GM12878 (cell line): ENCODE measurements around the gene PLA2G6. TPM values are rescaled to one million over a fixed set of nuclear protein-coding genes. Genes with fewer than 3 reads are reported as not detected.

Experiments
- ATAC-seq: fragments of 200-7000 bp; cut with Tn5 transposase; 3 replicates; pipeline ENCODE4 v1.9.1; 2020; ENCODE audit warnings: mild to moderate bottlenecking, moderate library complexity
- BruUV-seq: library from RNA; stranded (reverse); fragments of 400-500 nt; replicated peaks from 2 replicates; lab custom pipeline; 2021; lab: Mats Ljungman, UMichigan
- CTCF ChIA-PET: fragments of 300-600 bp; sonication (Branson Sonifier 250); formaldehyde crosslinking; extraction: SDS; loops from one replicate; lab custom pipeline; 2021; ENCODE audit warnings: inconsistent platforms; lab: Yijun Ruan, JAX
- POLR2A ChIA-PET: fragments of 350-600 bp; formaldehyde crosslinking; extraction: SDS; loops from one replicate; lab custom pipeline; 2021; ENCODE audit warnings: inconsistent platforms; lab: Charles Lee
- RAD21 ChIA-PET: fragments of 300-600 bp; sonication (Branson Sonifier 250); formaldehyde crosslinking; loops from one replicate; lab custom pipeline; 2023; ENCODE audit warnings: antibody characterized with exemption; ENCODE audit not compliant: unreplicated experiment; lab: Charles Lee
- SMC1A ChIA-PET: fragments of 300-600 bp; sonication (Branson Sonifier 250); formaldehyde crosslinking; loops from one replicate; lab custom pipeline; 2023; ENCODE audit not compliant: unreplicated experiment, uncharacterized antibody; lab: Charles Lee
- DNase-seq: peaks from one replicate; pipeline ENCODE4 v3.0.0-alpha.2; 2011; ENCODE audit warnings: low read depth, low spot score
- FAIRE-seq: peaks from 3 replicates; lab custom pipeline; 2011; peaks lifted over from hg19 to GRCh38; lab: Jason Lieb, UNC
- H2AFZ ChIP-seq: 2 replicates; pipeline ENCODE4 v1.6.0; 2011; ENCODE audit warnings: low read depth, low read length, control low read depth; ENCODE audit not compliant: control insufficient read depth
- H3K27ac ChIP-seq: 2 replicates; pipeline ENCODE4 v1.5.1; 2011; ENCODE audit warnings: control low read depth; ENCODE audit not compliant: control insufficient read depth, insufficient read depth
- H3K27me3 ChIP-seq, 2 experiments: replicated peaks in 1 of 2; 2 replicates each; pipeline versions ENCODE4 v1.6.0 to v1.6.1; 2011; ENCODE audit warnings: low read length in 1 of 2; ENCODE audit not compliant: control insufficient read depth in 2 of 2, insufficient read depth in 2 of 2
- H3K36me3 ChIP-seq, 2 experiments: 2 replicates each; pipeline ENCODE4 v1.5.1; 2011; ENCODE audit warnings: low read length in 1 of 2; ENCODE audit not compliant: control insufficient read depth in 2 of 2, insufficient read depth in 2 of 2
- H3K4me1 ChIP-seq: 2 replicates; pipeline ENCODE4 v1.6.1; 2011; ENCODE audit warnings: mild to moderate bottlenecking, low read length, moderate library complexity, mixed read lengths; ENCODE audit not compliant: control insufficient read depth, insufficient read depth
- H3K4me2 ChIP-seq: 2 replicates; pipeline ENCODE4 v1.6.0; 2011; ENCODE audit warnings: control low read depth; ENCODE audit not compliant: control insufficient read depth, insufficient read depth
- H3K4me3 ChIP-seq: fragments of 200-600 bp; sonication (generic); 2 replicates; pipeline ENCODE4 v1.5.1; 2016
- H3K79me2 ChIP-seq: 2 replicates; pipeline ENCODE4 v1.6.0; 2011; ENCODE audit warnings: low read length; ENCODE audit not compliant: control insufficient read depth, insufficient read depth
- H3K9ac ChIP-seq: 2 replicates; pipeline ENCODE4 v1.8.0; 2011; ENCODE audit warnings: low read length, control low read depth, mixed read lengths; ENCODE audit not compliant: control insufficient read depth, insufficient read depth
- H3K9me3 ChIP-seq: replicated peaks from 3 replicates; pipeline ENCODE4 v1.5.1; 2011; ENCODE audit warnings: mild to moderate bottlenecking, low read length; ENCODE audit not compliant: control insufficient read depth, insufficient read depth
- H4K20me1 ChIP-seq: 2 replicates; pipeline ENCODE4 v1.6.0; 2011; ENCODE audit not compliant: control insufficient read depth, insufficient read depth
- ATF7 ChIP-seq: fragments of 450-650 bp; IDR thresholded peaks from 2 replicates; pipeline ENCODE4 v1.6.1; 2016; ENCODE audit warnings: low read depth, mild to moderate bottlenecking
- CREB1 ChIP-seq: IDR thresholded peaks from 2 replicates; pipeline ENCODE4 v1.6.1; 2012; ENCODE audit warnings: low read depth, mild to moderate bottlenecking, inconsistent platforms
- CTCF ChIP-seq, 3 experiments: IDR thresholded peaks in 2 of 3; conservative IDR thresholded peaks in 1 of 3; 2 replicates each; pipeline ENCODE4 v1.5.1; 2011; ENCODE audit warnings: low read depth in 3 of 3, low read length in 3 of 3, mild to moderate bottlenecking in 3 of 3, control low read depth in 2 of 3, moderate library complexity in 2 of 3, inconsistent platforms in 1 of 3, mixed read lengths in 1 of 3; ENCODE audit not compliant: control insufficient read depth in 2 of 3, insufficient read depth in 1 of 3; ENCODE audit errors: extremely low read depth in 1 of 3
- NFIC ChIP-seq: IDR thresholded peaks from 2 replicates; pipeline ENCODE4 v1.6.1; 2012; ENCODE audit warnings: low read depth, mild to moderate bottlenecking, inconsistent platforms, low read length, moderate library complexity
- RUNX3 ChIP-seq: IDR thresholded peaks from 2 replicates; pipeline ENCODE4 v1.6.1; 2012; ENCODE audit warnings: low read length, inconsistent platforms
- SMAD5 ChIP-seq: IDR thresholded peaks from 2 replicates; pipeline ENCODE4 v1.6.1; 2016; ENCODE audit warnings: antibody characterized with exemption, low read depth
- YY1 ChIP-seq: IDR thresholded peaks from 2 replicates; pipeline ENCODE4 v1.6.1; 2011; ENCODE audit warnings: low read depth, mild to moderate bottlenecking, low read length
- ZBTB4 ChIP-seq: fragments of 450-650 bp; formaldehyde crosslinking; IDR thresholded peaks from 2 replicates; pipeline ENCODE4 v1.4.0; 2022; ENCODE audit warnings: mild to moderate bottlenecking, moderate library complexity
- WGBS: methylation state at CpG from one replicate; pipeline ENCODE4 v1.1.6; 2016; ENCODE audit warnings: low lambda C conversion rate; ENCODE audit not compliant: insufficient replicate concordance, insufficient coverage; ENCODE audit errors: missing lambda C conversion rate; 5-methylcytosine and 5-hydroxymethylcytosine counted together
- in situ Hi-C: fragments of 300-500 bp; cut with MboI; formaldehyde crosslinking; loops from 9 replicates; pipeline ENCODE4 v1.14.3; 2018; ENCODE audit warnings: mixed read lengths
- intact Hi-C: fragments of 100-400 bp; cut with micrococcal nuclease; formaldehyde crosslinking; loops from one replicate; pipeline ENCODE4 v1.14.2; 2022; ENCODE audit not compliant: unreplicated experiment
- polyA plus RNA-seq, 11 experiments: library from polyadenylated mRNA; depleted of rRNA in 4 of 11; unstranded in 6 of 11; stranded (reverse) in 5 of 11; fragments of >200 nt; fragmentation: Nextera tagmentation in 4 of 11; fragmentation: Illumina TruSeq in 1 of 11; extraction: Ambion mirVana in 4 of 11; extraction: Trizol in 1 of 11; gene quantifications; 1 replicate in 1 of 11; 2 replicates in 10 of 11; pipeline versions ENCODE4 v1.2.1 to v1.2.3, GENCODE V29; 2011 to 2016; ENCODE audit warnings: inconsistent platforms in 2 of 11, missing spikeins in 2 of 11, low read depth in 1 of 11
- total RNA-seq, 4 experiments: library from RNA; depleted of rRNA in 3 of 4; stranded (reverse); fragments of >200 nt in 3 of 4; fragmentation: Illumina TruSeq in 1 of 4; extraction: Trizol in 1 of 4; gene quantifications; 2 replicates each; pipeline versions ENCODE4 v1.2.1 to v1.2.3, GENCODE V29; 2013 to 2021

Gene PLA2G6
- total and polyA plus RNA-seq, 10 of the 15 experiments (the other 5 are each of a cell fraction or from before 2014, with no cell fraction given) = 0.15 to 42.2 (median 15.8) TPM

GRCh38 chr22:38172832-38173640 is 8.6 kb downstream of the PLA2G6 start:
- intact Hi-C loops (no loop called here), in situ Hi-C loops (no loop called here)
- H3K36me3 ChIP-seq = peaks cover 0 to 6% of the 10 kb centered on the region in 2 experiments; a peak in 2 of 4 replicates
- no peak for DNase-seq
- H3K4me2 ChIP-seq = no peak overlapping the region
- no TSS peak for BruUV-seq
- 62% methylated on average over 15 of the region's 16 CpGs for WGBS
- no peak for ATAC-seq
- peaks cover 5% of the 10 kb centered on the region; the same call in 1 of the 2 replicates for H3K79me2 ChIP-seq
- TF ChIP-seq NFIC = no peak
- TF ChIP-seq YY1 = 0 out of 2 replicates have a peak, but pooled peaks have one; percentile 12
- TF ChIP-seq ATF7 = no peak
- no peak for TF ChIP-seq RUNX3
- ChIA-PET POLR2A (no interaction called here), SMC1A (no interaction called here), CTCF (no interaction called here), RAD21 (no interaction called here)
- H3K4me3 ChIP-seq = no peak overlapping the region
- FAIRE-seq = no peak
- no peak overlapping the region for H3K9ac ChIP-seq
- H2AFZ ChIP-seq = no peak overlapping the region
- H3K27ac ChIP-seq = no peak overlapping the region
- peaks cover 27% of the 10 kb centered on the region for H3K4me1 ChIP-seq
- no peaks in the 10 kb centered on the region for H3K9me3 ChIP-seq
- no peaks in the 10 kb centered on the region for H3K27me3 ChIP-seq
- H4K20me1 ChIP-seq = no peaks in the 10 kb centered on the region

GRCh38 chr22:38171927-38172831 is 9.5 kb downstream of the PLA2G6 start:
- RAD21 ChIA-PET = no interaction called here
- Histone ChIP-seq H3K4me1 (peaks cover 18% of the 10 kb centered on the region), H4K20me1 (no peaks in the 10 kb centered on the region), H3K4me3 (no peak overlapping the region), H3K36me3 (peaks cover 0 to 6% of the 10 kb centered on the region in 2 experiments; a peak in 2 of 4 replicates), H2AFZ (no peak overlapping the region), H3K4me2 (no peak overlapping the region), H3K79me2 (peaks cover 3% of the 10 kb centered on the region; the same call in 1 of the 2 replicates), H3K9ac (no peak overlapping the region), H3K9me3 (no peaks in the 10 kb centered on the region), H3K27ac (no peak overlapping the region), H3K27me3 (no peaks in the 10 kb centered on the region)
- POLR2A ChIA-PET = no interaction called here
- FAIRE-seq (no peak), DNase-seq (no peak), ATAC-seq (no peak)
- in situ Hi-C loops (no loop called here), intact Hi-C loops (no loop called here)
- SMC1A ChIA-PET = no interaction called here
- TF ChIP-seq ZBTB4 (CRISPR knock-in tag) = no peak
- TF ChIP-seq CREB1 = no peak
- no peak for TF ChIP-seq SMAD5
- no peak for TF ChIP-seq CTCF (IDR thresholded peaks at IDR 0.05 in 2 of 3, conservative IDR thresholded peaks at IDR 0.05 in 1 of 3; ENCODE audit: control insufficient read depth in 2 of 3, extremely low read depth in 1 of 3, insufficient read depth in 1 of 3, low read depth in 3 of 3, low read length in 3 of 3)
- no TSS peak for BruUV-seq
- 72% methylated on average over 15 of the region's 16 CpGs for WGBS
- CTCF ChIA-PET = no interaction called here
